HAP-1 (cell line): ENCODE data around the gene TOB1.
A peak's percentile ranks its signal among the peaks of the same experiment; 100 is the strongest.
"Not testable (repeated sequence)": the region's sequence is repeated elsewhere in the genome, so short reads cannot be mapped to it uniquely, and the experiment has no call there.

ENCODE experiments used
- DNase-seq, 2 experiments: peaks; one replicate each; pipeline ENCODE4 v3.0.0-alpha.2; 2016 to 2020; ENCODE audit warnings: low spot score in 2 of 2
- H3K27me3 ChIP-seq: fragments of 250-450 bp; sonication (Bioruptor Pico); 2 replicates; pipeline ENCODE4 v1.5.1; 2020; ENCODE audit warnings: low read depth, mild to moderate bottlenecking, moderate library complexity
- H3K36me3 ChIP-seq: fragments of 250-450 bp; sonication (Bioruptor Pico); replicated peaks from 2 replicates; pipeline ENCODE4 v1.5.1; 2020; ENCODE audit warnings: mild to moderate bottlenecking
- H3K4me1 ChIP-seq: fragments of 250-450 bp; sonication (Bioruptor Pico); 2 replicates; pipeline ENCODE4 v1.5.1; 2020; ENCODE audit warnings: mild to moderate bottlenecking
- H3K4me3 ChIP-seq: fragments of 250-450 bp; sonication (Bioruptor Pico); 2 replicates; pipeline ENCODE4 v1.5.1; 2020; ENCODE audit warnings: mild to moderate bottlenecking, moderate library complexity
- H3K9me3 ChIP-seq: fragments of 250-450 bp; sonication (Bioruptor Pico); 2 replicates; pipeline ENCODE4 v1.5.1; 2020; ENCODE audit warnings: mild to moderate bottlenecking, moderate library complexity
- in situ Hi-C: fragments of 300-500 bp; cut with MboI; formaldehyde crosslinking; loops from 3 replicates; pipeline ENCODE4 v1.14.3; 2020; ENCODE audit warnings: low sequenced_read_pairs, inconsistent platforms, mixed read lengths

Gene TOB1

DNA sequence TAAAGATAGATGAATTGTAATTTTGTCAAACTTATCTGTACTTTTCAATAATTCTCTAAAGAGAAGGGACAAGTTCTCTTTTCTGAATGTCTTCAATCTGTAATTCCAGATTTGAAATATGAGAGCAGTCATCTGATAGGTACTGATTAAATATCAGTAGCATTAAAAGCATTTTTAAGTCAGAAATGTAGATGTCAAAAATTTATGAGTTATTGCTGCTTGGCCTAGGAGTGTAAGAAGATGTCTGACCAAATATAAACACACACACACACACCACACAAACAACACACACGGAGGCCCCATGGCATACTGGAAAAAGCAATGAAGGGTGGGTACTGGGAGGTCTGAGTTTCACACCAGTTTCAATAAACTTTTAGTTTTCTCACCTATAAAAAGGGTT, 2.4 kb upstream of the TOB1 start:
- DNase-seq, result no peak
- Histone ChIP-seq H3K36me3 (peaks cover 1% of the 10 kb centered on the region), H3K4me3 (no peak overlapping the region), H3K27me3 (peaks cover 2% of the 10 kb centered on the region; the same call in 1 of the 2 replicates), H3K4me1 (peaks cover 12% of the 10 kb centered on the region), H3K9me3 (no peaks in the 10 kb centered on the region)
- in situ Hi-C loops, result loop anchor here (5.0 to 10.0 kb wide), 2 partner anchors 89 to 286 kb away; partner anchors contain the start of gene NME1

DNA sequence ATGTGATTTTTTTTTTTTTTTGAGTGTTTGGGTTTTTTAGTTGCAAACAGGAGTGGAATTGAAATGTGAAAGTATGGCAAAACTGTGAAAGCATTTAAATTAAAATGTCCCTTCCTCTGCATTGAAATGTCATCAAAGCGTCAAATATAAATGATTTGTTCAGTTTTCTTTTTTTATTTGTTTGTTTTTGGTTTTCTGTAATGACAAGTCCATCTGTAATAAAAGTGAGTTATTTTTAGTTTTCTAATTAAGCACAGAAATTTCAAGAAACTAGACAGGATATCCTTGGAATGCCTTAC, 1.9 kb upstream of the TOB1 start:
- Histone ChIP-seq H3K27me3 (no peaks in the 10 kb centered on the region), H3K9me3 (no peaks in the 10 kb centered on the region), H3K4me3 (peak overlapping the region; percentile 70), H3K36me3 (peaks cover 6% of the 10 kb centered on the region), H3K4me1 (peaks cover 12% of the 10 kb centered on the region)
- in situ Hi-C loops, result loop anchor here (5.0 to 10.0 kb wide), 2 partner anchors 89 to 287 kb away; partner anchors contain the start of gene NME1
- DNase-seq, result no peak

DNA sequence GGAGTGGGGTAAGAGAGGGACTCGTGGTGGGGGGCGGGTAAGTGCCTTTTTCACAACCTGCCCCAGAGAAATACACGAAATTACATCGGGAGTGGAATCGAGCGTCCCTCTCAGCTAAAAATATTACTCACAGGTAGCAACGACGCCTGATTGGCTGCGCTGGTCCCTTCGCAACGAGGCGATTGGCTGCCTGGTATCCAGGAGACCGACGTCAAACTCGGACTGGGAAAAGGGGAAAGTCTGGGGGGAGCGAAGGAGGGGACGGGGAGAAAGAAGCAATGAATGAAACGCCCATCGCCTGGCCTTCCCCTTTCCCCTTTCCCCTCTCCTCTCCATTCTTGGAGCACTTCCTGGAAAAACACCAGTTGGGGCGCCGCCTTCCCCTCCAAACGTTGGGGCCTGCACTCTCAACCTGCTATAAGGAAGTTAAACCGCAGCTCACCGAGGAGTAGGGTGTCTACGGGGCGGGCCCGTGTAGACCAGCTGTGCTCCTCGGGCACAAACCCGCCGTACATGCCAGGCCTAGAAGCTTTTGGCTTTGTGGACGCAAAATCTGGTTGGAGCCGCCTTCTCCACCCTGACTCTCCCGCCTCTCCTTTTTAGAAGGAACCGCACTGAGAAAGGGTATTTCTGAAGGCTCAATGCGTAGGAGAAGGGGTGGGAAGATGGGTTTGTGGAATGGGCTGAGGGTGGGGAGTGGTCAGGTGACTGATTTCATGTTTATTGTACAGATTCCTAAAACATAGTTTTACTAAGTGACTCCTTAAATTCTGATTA, 1.4 kb upstream of the TOB1 start:
- H3K4me3 ChIP-seq, result peak overlapping the region; percentile 70
- in situ Hi-C loops, result loop anchor here (5.0 to 10.0 kb wide), 2 partner anchors 90 to 287 kb away; partner anchors contain the start of gene NME1
- H3K27me3 ChIP-seq, result no peaks in the 10 kb centered on the region
- DNase-seq, result peak; percentile 91 to 96
- no peaks in the 10 kb centered on the region for H3K9me3 ChIP-seq
- H3K36me3 ChIP-seq, result peaks cover 12% of the 10 kb centered on the region
- peaks cover 15% of the 10 kb centered on the region for H3K4me1 ChIP-seq

DNA sequence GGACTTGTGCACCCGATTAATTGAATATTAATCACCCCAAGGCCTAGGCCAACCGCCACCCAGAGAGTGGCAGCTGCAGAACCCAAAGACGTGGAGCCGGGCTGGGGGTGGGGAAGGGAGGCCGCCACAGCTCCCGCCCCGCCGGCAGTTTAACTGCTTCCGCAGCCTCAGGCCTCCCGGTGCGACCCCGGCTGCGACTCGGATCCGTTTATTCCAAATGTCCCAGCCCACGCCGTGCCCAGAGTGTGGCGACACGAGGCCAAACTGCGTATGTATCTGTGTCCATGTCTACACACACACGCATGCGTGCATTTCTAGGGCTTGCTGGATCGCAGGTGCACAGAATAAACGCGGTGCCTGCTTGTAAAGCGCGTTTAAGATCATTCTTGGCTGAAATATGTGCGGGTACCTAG, 802 bp upstream of the TOB1 start:
- no peaks in the 10 kb centered on the region for H3K9me3 ChIP-seq
- in situ Hi-C loops, result loop anchor here (5.0 to 10.0 kb wide), 2 partner anchors 90 to 288 kb away; partner anchors contain the start of gene NME1
- H3K27me3 ChIP-seq, result no peaks in the 10 kb centered on the region
- H3K4me3 ChIP-seq, result peak overlapping the region; percentile 70
- peaks cover 15% of the 10 kb centered on the region for H3K36me3 ChIP-seq
- peaks cover 21% of the 10 kb centered on the region for H3K4me1 ChIP-seq
- DNase-seq, result peak in 1 of 2 experiments; percentile 75

DNA sequence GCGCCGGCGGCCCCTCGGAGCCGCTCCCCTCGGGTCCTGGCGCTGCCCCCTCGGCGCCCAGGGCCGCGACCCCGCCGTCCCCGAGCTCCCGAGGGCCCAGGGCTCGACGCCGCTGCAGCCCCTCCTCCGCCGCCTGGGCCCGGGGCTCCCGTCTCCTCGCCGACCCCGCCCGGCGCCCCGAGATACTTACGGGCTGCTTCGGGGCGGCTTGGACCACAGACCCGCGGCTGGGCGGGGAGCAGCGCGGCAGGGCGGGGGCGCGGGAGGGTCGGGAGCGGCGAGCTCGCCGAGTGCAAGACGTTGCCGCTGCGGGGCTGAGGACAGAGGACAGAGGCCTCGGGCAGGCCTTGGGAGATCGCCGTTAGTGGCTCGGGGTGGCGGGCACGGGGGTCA, 290 bp downstream of the TOB1 start:
- H3K9me3 ChIP-seq, result no peaks in the 10 kb centered on the region
- in situ Hi-C loops, result loop anchor here (5.0 to 10.0 kb wide), 2 partner anchors 91 to 289 kb away; partner anchors contain the start of gene NME1
- peak overlapping the region; percentile 70 for H3K4me3 ChIP-seq
- H3K27me3 ChIP-seq, result no peaks in the 10 kb centered on the region
- DNase-seq, result no peak
- peaks cover 15% of the 10 kb centered on the region for H3K36me3 ChIP-seq
- peaks cover 23% of the 10 kb centered on the region for H3K4me1 ChIP-seq

DNA sequence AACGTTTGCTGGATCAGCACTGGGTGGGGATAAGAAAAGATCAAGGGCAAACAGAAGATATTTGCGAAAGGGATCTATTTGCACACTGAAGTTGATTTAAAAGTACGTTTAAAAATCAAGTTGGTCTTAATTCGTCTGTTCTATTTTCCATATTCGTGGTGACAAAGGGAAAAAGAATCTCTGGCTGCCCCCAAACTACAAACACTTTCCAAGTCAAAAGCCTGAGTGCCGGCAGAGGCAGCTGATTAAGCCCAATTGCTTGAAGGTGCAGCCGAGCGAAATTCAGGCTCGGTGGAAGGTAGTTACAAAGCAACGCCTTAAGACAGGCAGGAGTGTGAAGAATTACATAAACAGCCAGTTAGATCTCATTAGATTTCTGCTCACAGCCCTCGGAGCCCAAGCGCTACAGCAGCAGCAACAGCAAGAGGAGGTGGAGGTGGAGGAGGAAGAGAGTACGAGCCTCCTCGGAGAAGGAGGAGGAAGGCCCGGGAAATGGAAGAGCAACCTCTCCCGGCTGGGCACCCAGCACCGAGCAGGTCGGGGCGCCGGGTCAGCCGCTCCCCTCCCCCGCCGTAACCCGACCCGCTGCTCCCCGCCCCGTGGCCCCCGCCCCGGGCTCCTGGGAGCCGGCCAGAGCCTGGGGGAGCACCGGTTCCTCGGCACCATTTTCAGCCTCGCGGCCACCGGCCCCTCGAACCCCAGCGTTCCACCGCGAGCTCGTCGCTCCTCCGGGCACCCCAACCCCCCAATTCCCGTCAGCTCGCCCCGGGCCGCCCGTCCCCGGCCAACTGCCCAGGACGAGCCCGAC, 890 bp downstream of the TOB1 start:
- H3K27me3 ChIP-seq, result no peaks in the 10 kb centered on the region
- peaks cover 15% of the 10 kb centered on the region for H3K36me3 ChIP-seq
- H3K4me1 ChIP-seq, result peaks cover 23% of the 10 kb centered on the region
- in situ Hi-C loops, result loop anchor here (5.0 to 10.0 kb wide), 2 partner anchors 92 to 290 kb away; partner anchors contain the start of gene NME1
- H3K4me3 ChIP-seq, result peak overlapping the region; percentile 70
- no peaks in the 10 kb centered on the region for H3K9me3 ChIP-seq
- DNase-seq, result peak; percentile 54 to 61

DNA sequence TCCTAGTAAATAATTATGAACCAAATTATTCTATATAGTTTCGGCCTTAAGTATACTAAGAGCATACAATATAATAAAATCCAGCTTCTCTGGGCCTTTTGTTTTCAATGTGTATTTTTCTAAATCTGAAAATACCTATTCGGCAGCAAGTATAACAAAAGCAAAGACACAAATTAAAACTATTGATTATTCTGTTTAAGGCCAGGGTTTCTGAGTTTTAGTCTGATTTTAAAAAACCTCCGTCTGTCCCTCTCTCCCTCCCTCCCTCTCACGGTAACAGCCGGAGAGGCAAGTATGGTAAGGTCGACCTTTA, 1.5 kb downstream of the TOB1 start:
- Histone ChIP-seq H3K36me3 (peaks cover 15% of the 10 kb centered on the region), H3K9me3 (no peaks in the 10 kb centered on the region), H3K4me3 (peak overlapping the region; percentile 70), H3K27me3 (no peaks in the 10 kb centered on the region), H3K4me1 (peaks cover 23% of the 10 kb centered on the region)
- peak in 1 of 2 experiments; percentile 27 for DNase-seq
- in situ Hi-C loops, result loop anchor here (5.0 to 10.0 kb wide), 2 partner anchors 93 to 290 kb away; partner anchors contain the start of gene NME1

DNA sequence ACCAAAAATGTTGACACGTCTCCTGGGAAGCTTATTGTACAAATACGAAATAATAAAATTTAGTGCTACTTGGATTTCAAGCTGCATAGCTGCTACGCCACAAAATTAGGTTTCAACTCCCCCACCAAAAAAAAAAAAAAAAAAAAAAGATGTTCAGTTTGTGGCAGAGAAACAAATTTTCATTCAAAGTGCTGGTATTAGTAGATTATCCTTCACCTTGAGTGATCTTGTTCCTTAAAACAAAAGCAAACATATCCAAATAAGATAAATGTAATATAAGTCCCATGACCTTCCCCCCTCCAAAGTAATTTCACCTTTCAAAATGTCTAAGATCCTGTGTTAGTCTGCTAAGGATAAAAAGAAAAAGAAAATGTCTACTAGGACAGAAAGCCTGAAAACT, 2.2 kb downstream of the TOB1 start:
- Histone ChIP-seq H3K4me1 (peaks cover 23% of the 10 kb centered on the region), H3K9me3 (no peaks in the 10 kb centered on the region), H3K4me3 (peak overlapping the region; percentile 70), H3K27me3 (no peaks in the 10 kb centered on the region), H3K36me3 (peaks cover 15% of the 10 kb centered on the region)
- DNase-seq, result no peak
- in situ Hi-C loops, result loop anchor here (10.0 kb wide), 1 partner anchor 291 kb away; the partner anchor contains the start of gene NME1

DNA sequence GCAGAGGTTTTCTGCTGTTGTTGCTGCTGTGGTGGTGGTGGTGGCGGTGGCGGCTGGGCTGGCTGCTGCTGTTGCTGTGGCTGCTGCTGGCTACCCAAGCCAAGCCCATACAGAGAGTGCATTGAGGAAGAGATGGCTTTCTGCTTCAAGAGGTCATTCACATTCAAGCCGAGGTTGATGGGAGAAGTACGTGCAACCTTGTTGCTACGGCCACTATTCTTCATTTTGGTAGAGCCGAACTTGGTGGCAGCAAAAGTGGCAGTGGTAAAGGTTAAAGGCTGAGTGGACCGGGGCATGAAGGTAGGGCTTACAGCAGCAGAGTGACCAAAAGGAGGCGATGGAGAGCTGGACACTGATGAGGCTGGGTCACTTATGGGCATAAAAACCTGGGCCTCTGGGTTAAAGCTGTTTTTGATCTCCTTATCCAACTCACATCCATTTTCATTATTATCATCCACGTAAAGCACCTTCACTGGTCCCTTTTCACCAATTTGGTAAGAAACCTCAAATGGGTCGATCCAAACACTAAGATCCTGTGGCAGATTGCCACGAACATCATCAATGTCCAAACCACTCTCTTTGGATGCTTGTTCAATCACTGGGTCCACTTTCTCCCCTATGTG, 2.8 kb downstream of the TOB1 start:
- peak in 1 of 2 experiments; percentile 68 for DNase-seq
- H3K27me3 ChIP-seq, result no peaks in the 10 kb centered on the region
- no peak overlapping the region for H3K4me3 ChIP-seq
- no peaks in the 10 kb centered on the region for H3K9me3 ChIP-seq
- in situ Hi-C loops, result loop anchor here (10.0 kb wide), 1 partner anchor 291 kb away; the partner anchor contains the start of gene NME1
- peaks cover 15% of the 10 kb centered on the region for H3K36me3 ChIP-seq
- peaks cover 20% of the 10 kb centered on the region for H3K4me1 ChIP-seq

DNA sequence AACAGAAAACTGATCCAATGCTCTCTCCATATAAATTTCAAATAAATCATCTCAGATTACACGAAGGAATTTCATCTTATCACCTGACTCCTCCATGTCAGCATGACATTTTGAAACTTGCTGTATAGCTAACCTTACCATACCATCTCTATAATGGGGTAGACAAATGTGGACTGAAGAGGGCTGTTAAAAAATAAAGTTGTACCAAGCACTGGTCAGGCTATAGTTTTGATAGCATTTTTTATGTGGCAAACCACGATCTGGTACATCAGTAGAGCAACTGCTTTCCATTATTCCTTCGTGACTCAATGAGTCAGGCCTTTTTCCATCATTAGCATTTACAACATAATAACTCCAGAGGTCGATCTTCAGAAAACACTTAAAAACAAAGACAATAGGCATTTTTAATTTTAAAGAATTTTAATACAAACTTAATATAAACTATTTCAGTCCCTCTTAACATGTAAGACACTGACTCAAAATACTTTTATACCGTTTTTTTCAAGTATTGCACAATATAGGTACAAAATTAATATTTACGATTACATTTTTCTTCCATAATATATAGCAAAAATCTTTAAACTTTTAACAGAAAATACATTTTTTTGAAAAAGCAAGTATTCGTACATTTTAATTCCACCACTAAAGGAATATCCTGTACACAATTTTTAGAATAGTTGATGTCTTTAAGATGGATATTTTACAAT, 4.2 kb downstream of the TOB1 start:
- in situ Hi-C loops, result loop anchor here (10.0 kb wide), 1 partner anchor 293 kb away; the partner anchor contains the start of gene NME1
- DNase-seq, result no peak
- Histone ChIP-seq H3K27me3 (no peaks in the 10 kb centered on the region), H3K4me3 (no peak overlapping the region), H3K4me1 (peaks cover 17% of the 10 kb centered on the region), H3K36me3 (peaks cover 15% of the 10 kb centered on the region), H3K9me3 (no peaks in the 10 kb centered on the region)

DNA sequence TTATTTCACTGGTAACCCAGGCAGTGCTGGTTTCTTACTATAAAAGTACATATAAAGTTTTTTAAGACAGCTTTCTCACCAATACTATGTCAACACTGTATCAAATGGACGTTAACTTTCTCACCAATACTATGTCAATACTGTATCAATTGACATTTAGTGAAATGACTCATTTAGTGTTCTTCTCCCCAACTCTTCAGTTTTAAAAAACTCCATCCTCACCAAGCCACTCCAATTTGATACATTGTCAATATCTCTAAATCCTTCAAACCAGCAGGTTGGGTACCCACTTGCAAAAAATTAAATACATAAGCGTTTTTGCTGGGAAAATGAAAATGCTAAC, 4.8 kb downstream of the TOB1 start:
- H3K27me3 ChIP-seq, result no peaks in the 10 kb centered on the region
- H3K9me3 ChIP-seq, result no peaks in the 10 kb centered on the region
- peaks cover 15% of the 10 kb centered on the region for H3K36me3 ChIP-seq
- no peak for DNase-seq
- no peak overlapping the region for H3K4me3 ChIP-seq
- H3K4me1 ChIP-seq, result peaks cover 17% of the 10 kb centered on the region
- in situ Hi-C loops, result loop anchor here (10.0 kb wide), 1 partner anchor 293 kb away; the partner anchor contains the start of gene NME1

DNA sequence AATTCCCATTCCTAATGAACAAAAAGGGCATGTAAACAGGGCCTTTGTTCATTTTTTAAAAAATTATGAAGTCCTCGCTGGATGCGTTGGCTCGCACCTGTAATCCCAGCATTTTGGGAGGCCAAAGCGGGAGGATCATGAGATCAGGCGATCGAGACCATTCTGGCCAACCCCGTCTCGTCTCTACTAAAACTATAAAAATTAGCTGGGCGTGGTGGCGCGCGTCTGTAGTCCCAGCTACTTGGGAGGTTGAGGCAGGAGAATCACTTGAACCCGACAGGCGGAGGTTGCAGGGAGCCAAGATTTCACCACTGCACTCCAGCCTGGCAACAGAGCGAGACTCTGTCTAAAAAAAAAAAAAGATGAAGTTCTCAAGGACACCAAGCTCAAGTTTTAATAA, 6.4 kb downstream of the TOB1 start:
- H3K4me3 ChIP-seq, H3K9me3 ChIP-seq, H3K27me3 ChIP-seq, DNase-seq: not testable (repeated sequence)
- H3K36me3 ChIP-seq, result peaks cover 15% of the 10 kb centered on the region
- H3K4me1 ChIP-seq, result peaks cover 17% of the 10 kb centered on the region
- in situ Hi-C loops, result loop anchor here (10.0 kb wide), 1 partner anchor 295 kb away; the partner anchor contains the start of gene NME1
